GM12864 (cell line): ENCODE measurements around the gene TMEM121B.

ENCODE experiments used
- DNase-seq: peaks from one replicate; pipeline ENCODE4 v3.0.0-alpha.2; 2011; ENCODE audit warnings: low read depth
- H3K4me3 ChIP-seq: 2 replicates; pipeline ENCODE4 v1.5.1; 2011; ENCODE audit warnings: mild to moderate bottlenecking, low read depth, low read length, control low read depth
- TF ChIP-seq, protein P1 (sequence below): IDR thresholded peaks from 2 replicates; pipeline ENCODE4 v1.5.1; 2011; ENCODE audit warnings: low read depth, mild to moderate bottlenecking, moderate library complexity, low read length, control low read depth, inconsistent platforms; ENCODE audit errors: missing control alignments

TMEM121B gene

DNA sequence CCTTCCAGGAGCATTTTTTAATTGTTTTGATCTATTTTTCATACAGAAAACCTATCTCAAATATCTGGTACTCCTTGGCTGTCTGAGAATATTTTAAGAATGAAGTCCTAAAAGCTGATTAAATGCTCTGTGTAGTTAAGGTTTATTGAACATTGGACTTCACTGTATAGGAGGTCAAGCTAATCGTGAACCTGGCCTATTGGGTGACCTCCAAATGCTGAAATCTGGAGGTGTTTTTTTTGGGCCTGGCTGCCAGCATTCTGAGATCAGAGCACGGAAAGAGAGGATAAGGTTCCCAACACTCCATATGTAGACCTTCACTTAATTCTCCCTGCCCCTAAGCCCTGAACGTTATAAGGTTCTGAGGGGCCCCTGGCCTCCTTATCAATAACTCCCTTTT, 28.1 kb downstream of the TMEM121B start:
- H3K4me3 ChIP-seq: no peak overlapping the region
- TF ChIP-seq, protein P1, sequence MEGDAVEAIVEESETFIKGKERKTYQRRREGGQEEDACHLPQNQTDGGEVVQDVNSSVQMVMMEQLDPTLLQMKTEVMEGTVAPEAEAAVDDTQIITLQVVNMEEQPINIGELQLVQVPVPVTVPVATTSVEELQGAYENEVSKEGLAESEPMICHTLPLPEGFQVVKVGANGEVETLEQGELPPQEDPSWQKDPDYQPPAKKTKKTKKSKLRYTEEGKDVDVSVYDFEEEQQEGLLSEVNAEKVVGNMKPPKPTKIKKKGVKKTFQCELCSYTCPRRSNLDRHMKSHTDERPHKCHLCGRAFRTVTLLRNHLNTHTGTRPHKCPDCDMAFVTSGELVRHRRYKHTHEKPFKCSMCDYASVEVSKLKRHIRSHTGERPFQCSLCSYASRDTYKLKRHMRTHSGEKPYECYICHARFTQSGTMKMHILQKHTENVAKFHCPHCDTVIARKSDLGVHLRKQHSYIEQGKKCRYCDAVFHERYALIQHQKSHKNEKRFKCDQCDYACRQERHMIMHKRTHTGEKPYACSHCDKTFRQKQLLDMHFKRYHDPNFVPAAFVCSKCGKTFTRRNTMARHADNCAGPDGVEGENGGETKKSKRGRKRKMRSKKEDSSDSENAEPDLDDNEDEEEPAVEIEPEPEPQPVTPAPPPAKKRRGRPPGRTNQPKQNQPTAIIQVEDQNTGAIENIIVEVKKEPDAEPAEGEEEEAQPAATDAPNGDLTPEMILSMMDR: no peak
- DNase-seq: no peak

DNA sequence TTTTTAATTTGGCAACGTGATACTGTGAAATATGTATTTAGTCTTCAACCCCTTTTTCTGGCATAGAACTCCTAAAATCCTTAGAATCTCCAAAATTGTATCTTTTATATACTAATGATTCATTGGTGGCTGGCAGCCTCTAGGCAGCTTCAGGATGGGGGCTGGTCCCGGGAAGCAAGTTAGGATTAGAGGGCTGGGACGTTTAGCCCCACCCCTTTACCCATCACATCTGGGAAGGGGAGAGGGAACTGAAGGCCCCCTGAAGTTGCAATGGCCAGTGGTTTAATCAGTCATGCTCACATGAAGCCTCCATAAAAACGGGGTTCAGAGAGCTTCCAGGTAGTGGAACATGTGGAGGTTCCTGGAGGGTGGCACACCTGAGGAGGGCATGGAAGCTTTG, 29.3 kb downstream of the TMEM121B start:
- DNase-seq: no peak
- H3K4me3 ChIP-seq: no peak overlapping the region
- TF ChIP-seq, protein P1: no peak

GRCh38 chr22:17090550-17090949, 30.6 kb downstream of the TMEM121B start:
- DNase-seq: no peak
- TF ChIP-seq, protein P1: no peak
- H3K4me3 ChIP-seq: no peak overlapping the region

DNA sequence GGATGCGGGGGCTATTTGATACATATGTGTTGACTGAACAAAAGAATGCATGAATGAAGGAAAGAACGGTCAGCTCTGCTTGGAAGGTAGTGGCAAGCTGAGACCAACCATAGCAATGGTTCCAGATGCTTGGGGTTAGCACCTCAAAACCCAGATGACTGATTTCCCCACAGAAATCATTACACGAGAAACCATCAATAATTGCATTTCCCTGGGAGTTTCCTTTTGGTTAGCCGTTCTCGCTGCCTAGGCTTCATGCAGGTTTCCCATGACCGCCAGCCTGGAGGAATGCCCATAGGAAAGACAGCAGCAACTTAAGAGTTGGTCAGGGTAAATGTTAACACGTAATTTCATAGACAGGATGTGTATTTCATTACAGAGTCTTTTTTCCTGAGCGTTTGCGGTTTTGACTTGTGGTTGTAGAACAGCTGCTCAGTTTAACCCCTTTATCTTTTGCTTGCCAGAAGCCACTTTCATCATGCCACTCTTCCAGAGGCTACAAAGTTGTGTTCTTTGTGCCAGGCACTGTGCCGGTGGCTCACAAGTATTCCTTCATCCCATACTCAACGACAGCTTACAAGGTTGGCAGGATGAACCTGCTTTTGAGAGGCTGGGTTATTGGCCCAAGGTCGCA, 33.5 kb downstream of the TMEM121B start:
- TF ChIP-seq, protein P1: no peak
- no peak overlapping the region for H3K4me3 ChIP-seq
- DNase-seq: peak; percentile 44

GRCh38 chr22:17086788-17087497, 34.2 kb downstream of the TMEM121B start:
- no peak overlapping the region for H3K4me3 ChIP-seq
- TF ChIP-seq, protein P1: no peak
- no peak for DNase-seq

- DNase-seq: no peak
- TF ChIP-seq, protein P1: no peak
- H3K4me3 ChIP-seq: no peak overlapping the region
Measured at GRCh38 chr22:17086296-17086695, 34.9 kb downstream of the TMEM121B start.
